WERI-Rb-1 (cell line): ENCODE results near the gene HS3ST5.
"Not testable (repeated sequence)": the region's sequence is repeated elsewhere in the genome, so short reads cannot be mapped to it uniquely, and the experiment has no call there.

Experiments used
- DNase-seq: peaks from one replicate; pipeline ENCODE4 v3.0.0-alpha.2; 2020
- H3K27ac ChIP-seq: fragments of 250-450 bp; sonication (Bioruptor Pico); 2 replicates; pipeline ENCODE4 v1.5.1; 2020; ENCODE audit warnings: mild to moderate bottlenecking, moderate library complexity
- H3K27me3 ChIP-seq: fragments of 250-450 bp; sonication (Bioruptor Pico); 2 replicates; pipeline ENCODE4 v1.5.1; 2021; ENCODE audit warnings: mild to moderate bottlenecking, low read depth, moderate library complexity; ENCODE audit not compliant: insufficient read depth, severe bottlenecking
- H3K36me3 ChIP-seq: fragments of 250-450 bp; sonication (Bioruptor Pico); 2 replicates; pipeline ENCODE4 v1.5.1; 2020; ENCODE audit warnings: mild to moderate bottlenecking, moderate library complexity
- H3K4me3 ChIP-seq: 2 replicates; pipeline ENCODE4 v1.5.1; 2011; ENCODE audit warnings: low read depth, mild to moderate bottlenecking, control low read depth, low read length
- H3K9me3 ChIP-seq: fragments of 250-450 bp; sonication (Bioruptor Pico); 2 replicates; pipeline ENCODE4 v1.5.1; 2021; ENCODE audit warnings: mild to moderate bottlenecking, moderate library complexity; ENCODE audit not compliant: severe bottlenecking
- CTCF ChIP-seq: IDR thresholded peaks from 2 replicates; pipeline ENCODE4 v1.5.1; 2011; ENCODE audit warnings: low read depth, mild to moderate bottlenecking, control low read depth, inconsistent platforms, low read length

Gene HS3ST5

GRCh38 chr6:114218437-114219340, 124.1 kb downstream of the HS3ST5 start:
- Histone ChIP-seq H3K27me3 (no peaks in the 10 kb centered on the region), H3K4me3 (no peak overlapping the region), H3K27ac (no peak overlapping the region), H3K36me3 (no peaks in the 10 kb centered on the region), H3K9me3 (no peaks in the 10 kb centered on the region)
- no peak for TF ChIP-seq CTCF
- DNase-seq, result no peak

GRCh38 chr6:114217996-114218395, 124.8 kb downstream of the HS3ST5 start:
- not testable (repeated sequence) for H3K27ac ChIP-seq, H3K36me3 ChIP-seq, H3K4me3 ChIP-seq, DNase-seq, H3K9me3 ChIP-seq, H3K27me3 ChIP-seq

- DNase-seq, result no peak
- H3K4me3 ChIP-seq, result no peak overlapping the region
- H3K27me3 ChIP-seq, result no peaks in the 10 kb centered on the region
- no peaks in the 10 kb centered on the region for H3K9me3 ChIP-seq
- H3K27ac ChIP-seq, result no peak overlapping the region
- no peak for TF ChIP-seq CTCF
- no peaks in the 10 kb centered on the region for H3K36me3 ChIP-seq
Observed at GRCh38 chr6:114216789-114217467, 125.9 kb downstream of the HS3ST5 start.

- Histone ChIP-seq H3K4me3 (no peak overlapping the region), H3K36me3 (no peaks in the 10 kb centered on the region), H3K27me3 (no peaks in the 10 kb centered on the region), H3K27ac (no peak overlapping the region), H3K9me3 (no peaks in the 10 kb centered on the region)
- no peak for DNase-seq
- no peak for TF ChIP-seq CTCF
Observed at GRCh38 chr6:114210467-114210866, 132.4 kb downstream of the HS3ST5 start.

GRCh38 chr6:114203460-114203859, 139.4 kb downstream of the HS3ST5 start:
- TF ChIP-seq CTCF, result no peak
- H3K9me3 ChIP-seq, result no peaks in the 10 kb centered on the region
- H3K27ac ChIP-seq, result no peak overlapping the region
- H3K27me3 ChIP-seq, result no peaks in the 10 kb centered on the region
- no peak overlapping the region for H3K4me3 ChIP-seq
- no peaks in the 10 kb centered on the region for H3K36me3 ChIP-seq
- DNase-seq, result no peak

- no peak for TF ChIP-seq CTCF
- DNase-seq, result no peak
- Histone ChIP-seq H3K27ac (no peak overlapping the region), H3K9me3 (no peaks in the 10 kb centered on the region), H3K4me3 (no peak overlapping the region), H3K36me3 (no peaks in the 10 kb centered on the region), H3K27me3 (no peaks in the 10 kb centered on the region)
Observed at GRCh38 chr6:114202389-114202788, 140.4 kb downstream of the HS3ST5 start.
